DND-41 (cell line): ENCODE data around the gene CTNS.

Experiments used
- EZH2 ChIP-seq: IDR thresholded peaks from 3 replicates; pipeline ENCODE4 v1.6.1; 2012; ENCODE audit warnings: borderline replicate concordance, low read depth, mild to moderate bottlenecking, moderate library complexity, low read length, inconsistent platforms; ENCODE audit not compliant: severe bottlenecking
- TF ChIP-seq, protein P1 (sequence below): IDR thresholded peaks from 2 replicates; pipeline ENCODE4 v1.5.1; 2012; ENCODE audit warnings: borderline replicate concordance, low read length, moderate library complexity, mild to moderate bottlenecking; ENCODE audit not compliant: poor library complexity, severe bottlenecking; ENCODE audit errors: extremely low read depth

DNA sequence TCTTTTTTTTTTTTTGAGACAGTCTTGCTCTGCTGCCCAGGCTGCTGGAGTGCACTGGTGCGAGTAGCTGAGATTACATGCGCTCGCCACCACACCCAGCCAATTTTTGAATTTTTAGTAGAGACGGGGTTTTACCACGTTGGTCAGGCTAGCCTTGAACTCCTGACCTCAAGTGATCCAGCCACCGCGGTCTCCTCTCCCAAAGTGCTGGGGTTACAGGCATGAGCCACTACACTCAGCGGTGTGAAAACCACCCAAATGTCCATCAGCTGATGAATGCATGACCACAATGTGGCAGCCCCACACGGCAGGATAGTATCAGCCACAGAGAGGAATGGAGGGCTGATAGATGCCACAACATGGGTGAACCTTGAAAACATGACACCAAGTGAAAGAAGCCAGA lies 57.3 kb downstream of the CTNS start:
- TF ChIP-seq, protein P1, sequence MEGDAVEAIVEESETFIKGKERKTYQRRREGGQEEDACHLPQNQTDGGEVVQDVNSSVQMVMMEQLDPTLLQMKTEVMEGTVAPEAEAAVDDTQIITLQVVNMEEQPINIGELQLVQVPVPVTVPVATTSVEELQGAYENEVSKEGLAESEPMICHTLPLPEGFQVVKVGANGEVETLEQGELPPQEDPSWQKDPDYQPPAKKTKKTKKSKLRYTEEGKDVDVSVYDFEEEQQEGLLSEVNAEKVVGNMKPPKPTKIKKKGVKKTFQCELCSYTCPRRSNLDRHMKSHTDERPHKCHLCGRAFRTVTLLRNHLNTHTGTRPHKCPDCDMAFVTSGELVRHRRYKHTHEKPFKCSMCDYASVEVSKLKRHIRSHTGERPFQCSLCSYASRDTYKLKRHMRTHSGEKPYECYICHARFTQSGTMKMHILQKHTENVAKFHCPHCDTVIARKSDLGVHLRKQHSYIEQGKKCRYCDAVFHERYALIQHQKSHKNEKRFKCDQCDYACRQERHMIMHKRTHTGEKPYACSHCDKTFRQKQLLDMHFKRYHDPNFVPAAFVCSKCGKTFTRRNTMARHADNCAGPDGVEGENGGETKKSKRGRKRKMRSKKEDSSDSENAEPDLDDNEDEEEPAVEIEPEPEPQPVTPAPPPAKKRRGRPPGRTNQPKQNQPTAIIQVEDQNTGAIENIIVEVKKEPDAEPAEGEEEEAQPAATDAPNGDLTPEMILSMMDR: no peak
- TF ChIP-seq EZH2: no peak
